Liver (tissue), 9 donors: Measurements from ENCODE around the gene MEI4. TPM values are rescaled to one million over a fixed set of nuclear protein-coding genes. Genes with fewer than 3 reads are reported as not detected.

Source experiments
- DNase-seq: peaks from one replicate; pipeline ENCODE4 v3.0.0-alpha.2; 2017; ENCODE audit warnings: low spot score
- H3K27ac ChIP-seq, 2 donors: one replicate each; pipeline ENCODE4 v1.7.0; 2013; ENCODE audit warnings: inconsistent platforms in 2 of 2, low read length in 2 of 2, control low read depth in 1 of 2, low read depth in 1 of 2, mild to moderate bottlenecking in 1 of 2
- H3K27me3 ChIP-seq, 4 donors: one replicate each; pipeline versions ENCODE4 v1.6.1 to v1.7.0; 2013; ENCODE audit warnings: low read length in 3 of 4, inconsistent platforms in 1 of 4, mild to moderate bottlenecking in 1 of 4, moderate library complexity in 1 of 4; ENCODE audit not compliant: control insufficient read depth in 4 of 4, insufficient read depth in 4 of 4
- H3K36me3 ChIP-seq, 4 donors: one replicate each; pipeline versions ENCODE4 v1.6.1 to v1.7.0; 2013; ENCODE audit warnings: low read length in 3 of 4, mild to moderate bottlenecking in 3 of 4, low read depth in 1 of 4, moderate library complexity in 1 of 4; ENCODE audit not compliant: control insufficient read depth in 4 of 4, insufficient read depth in 3 of 4
- H3K4me1 ChIP-seq, 4 donors: one replicate each; pipeline versions ENCODE4 v1.6.1 to v1.7.0; 2013; ENCODE audit warnings: low read length in 3 of 4, mild to moderate bottlenecking in 3 of 4, moderate library complexity in 1 of 4; ENCODE audit not compliant: control insufficient read depth in 4 of 4, insufficient read depth in 4 of 4
- H3K4me3 ChIP-seq, 3 donors: one replicate each; pipeline versions ENCODE4 v1.6.1 to v1.7.0; 2013; ENCODE audit warnings: low read length in 3 of 3, control low read depth in 1 of 3, low read depth in 1 of 3, mild to moderate bottlenecking in 1 of 3
- H3K9ac ChIP-seq, 2 donors: one replicate each; pipeline ENCODE4 v1.7.0; 2013; ENCODE audit warnings: low read length in 2 of 2, mild to moderate bottlenecking in 2 of 2, moderate library complexity in 2 of 2, control low read depth in 1 of 2, low read depth in 1 of 2
- H3K9me3 ChIP-seq, 4 donors: one replicate each; pipeline versions ENCODE4 v1.6.1 to v1.7.0; 2013; ENCODE audit warnings: low read length in 3 of 4; ENCODE audit not compliant: control insufficient read depth in 4 of 4
- EGR1 ChIP-seq, 2 donors: IDR thresholded peaks; 2 replicates each; pipeline ENCODE4 v1.6.1; 2016 to 2018; ENCODE audit warnings: antibody characterized with exemption in 2 of 2, low read depth in 2 of 2
- FOXA1 ChIP-seq: IDR thresholded peaks from 2 replicates; pipeline ENCODE4 v1.6.1; 2016; ENCODE audit warnings: antibody characterized with exemption
- FOXA2 ChIP-seq: IDR thresholded peaks from 2 replicates; pipeline ENCODE4 v1.6.1; 2016; ENCODE audit warnings: antibody characterized with exemption
- HNF4A ChIP-seq, 2 donors: conservative IDR thresholded peaks; 2 replicates each; pipeline ENCODE4 v1.6.1; 2016; ENCODE audit warnings: antibody characterized with exemption in 2 of 2, mild to moderate bottlenecking in 2 of 2
- HNF4G ChIP-seq: IDR thresholded peaks from 2 replicates; pipeline ENCODE4 v1.6.1; 2016; ENCODE audit warnings: antibody characterized with exemption
- JUND ChIP-seq, 2 donors: IDR thresholded peaks; 2 replicates each; pipeline ENCODE4 v1.6.1; 2016; ENCODE audit warnings: antibody characterized with exemption in 2 of 2
- NR2F2 ChIP-seq: IDR thresholded peaks from 2 replicates; pipeline ENCODE4 v1.6.1; 2016; ENCODE audit warnings: antibody characterized with exemption
- RAD21 ChIP-seq, 2 donors: IDR thresholded peaks; 2 replicates each; pipeline ENCODE4 v1.6.1; 2016; ENCODE audit warnings: antibody characterized with exemption in 2 of 2, mild to moderate bottlenecking in 2 of 2
- RXRA ChIP-seq, 2 donors: IDR thresholded peaks; 2 replicates each; pipeline ENCODE4 v1.6.1; 2017 to 2018; ENCODE audit warnings: antibody characterized with exemption in 2 of 2, mild to moderate bottlenecking in 1 of 2
- SP1 ChIP-seq: IDR thresholded peaks from 2 replicates; pipeline ENCODE4 v1.6.1; 2018; ENCODE audit warnings: antibody characterized with exemption, mild to moderate bottlenecking
- TAF1 ChIP-seq: conservative IDR thresholded peaks from 2 replicates; pipeline ENCODE4 v1.6.1; 2016; ENCODE audit warnings: antibody characterized with exemption, mild to moderate bottlenecking
- YY1 ChIP-seq: IDR thresholded peaks from 2 replicates; pipeline ENCODE4 v1.6.1; 2016; ENCODE audit warnings: antibody characterized with exemption, mild to moderate bottlenecking
- WGBS: extraction: QIAGEN DNeasy Blood & Tissue Kit; methylation state at CpG from one replicate; pipeline ENCODE4 v1.1.7; 2013; 5-methylcytosine and 5-hydroxymethylcytosine counted together
- polyA plus RNA-seq, 2 donors: library from polyadenylated mRNA; stranded (reverse) in 1 of 2; unstranded in 1 of 2; fragments of 200-250 nt in 1 of 2; fragments of >200 nt in 1 of 2; fragmentation: Nextera tagmentation in 1 of 2; extraction: Ambion mirVana in 1 of 2; gene quantifications; one replicate each; pipeline versions ENCODE4 v1.2.1 to v1.2.3, GENCODE V29; 2013 to 2015
- total RNA-seq, 2 donors: library from RNA; depleted of rRNA; stranded (reverse); fragments of >200 nt; gene quantifications; one replicate each; pipeline ENCODE4 v1.2.3, GENCODE V29; 2014
- TF ChIP-seq, protein P1 (sequence below): IDR thresholded peaks from 2 replicates; pipeline ENCODE4 v1.6.1; 2016; ENCODE audit warnings: antibody characterized with exemption, mild to moderate bottlenecking
- TF ChIP-seq, protein P2 (sequence below): IDR thresholded peaks from 2 replicates; pipeline ENCODE4 v1.6.1; 2016; ENCODE audit warnings: antibody characterized with exemption
- TF ChIP-seq, protein P3 (sequence below): IDR thresholded peaks from 2 replicates; pipeline ENCODE4 v1.6.1; 2016; ENCODE audit warnings: antibody characterized with exemption
- TF ChIP-seq, protein P4 (sequence below): fragments of 150-350 bp; IDR thresholded peaks from 2 replicates; pipeline ENCODE4 v1.5.1; 2017; ENCODE audit warnings: improper control_type of control experiment, low read depth, low read length; ENCODE audit not compliant: missing input control
- donor health status: healthy.
- donor health status: healthy.
- donor health status: healthy.
- donor health status: healthy.
- donor health status: healthy.

Gene MEI4
- total and polyA plus RNA-seq, 4 donors, result 0.36 to 0.84 (median 0.42) TPM

DNA sequence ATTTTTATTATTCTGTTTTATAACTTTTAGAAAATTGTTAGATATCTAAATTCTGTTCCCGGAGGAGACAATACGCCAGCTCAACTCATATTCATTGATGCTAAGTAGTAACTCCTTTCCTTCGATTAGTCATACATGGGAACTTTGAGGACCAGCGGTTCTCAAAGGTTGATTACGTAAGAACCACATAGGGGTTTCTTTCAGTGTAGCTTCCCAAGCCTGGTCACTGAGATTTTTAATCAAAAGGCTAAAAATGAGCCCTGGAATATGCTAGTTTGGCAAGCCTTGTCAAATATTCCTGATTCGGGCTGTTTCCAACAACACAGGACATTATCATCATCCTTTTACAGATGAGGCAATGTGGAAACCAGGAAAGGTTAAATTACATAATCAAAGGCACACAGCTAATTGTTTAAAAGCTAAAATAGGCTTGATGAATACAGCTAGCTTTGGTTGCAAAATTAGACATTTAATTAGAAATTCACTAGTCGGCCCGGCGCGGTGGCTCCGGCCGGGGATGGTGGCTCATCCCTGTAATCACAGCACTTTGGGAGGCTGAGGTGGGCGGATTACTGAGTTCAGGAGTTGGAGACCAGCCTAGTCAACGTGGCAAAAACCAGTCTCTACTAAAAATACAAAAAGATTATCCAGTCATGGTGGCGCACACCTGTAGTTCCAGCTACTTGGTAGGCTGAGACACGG, 14.6 kb upstream of the MEI4 start:
- H3K9ac ChIP-seq, result no peak overlapping the region
- WGBS, result 91% methylated on average over 16 of the region's 16 CpGs
- no peak for TF ChIP-seq HNF4A (conservative IDR thresholded peaks at IDR 0.05)
- TF ChIP-seq, protein P1, sequence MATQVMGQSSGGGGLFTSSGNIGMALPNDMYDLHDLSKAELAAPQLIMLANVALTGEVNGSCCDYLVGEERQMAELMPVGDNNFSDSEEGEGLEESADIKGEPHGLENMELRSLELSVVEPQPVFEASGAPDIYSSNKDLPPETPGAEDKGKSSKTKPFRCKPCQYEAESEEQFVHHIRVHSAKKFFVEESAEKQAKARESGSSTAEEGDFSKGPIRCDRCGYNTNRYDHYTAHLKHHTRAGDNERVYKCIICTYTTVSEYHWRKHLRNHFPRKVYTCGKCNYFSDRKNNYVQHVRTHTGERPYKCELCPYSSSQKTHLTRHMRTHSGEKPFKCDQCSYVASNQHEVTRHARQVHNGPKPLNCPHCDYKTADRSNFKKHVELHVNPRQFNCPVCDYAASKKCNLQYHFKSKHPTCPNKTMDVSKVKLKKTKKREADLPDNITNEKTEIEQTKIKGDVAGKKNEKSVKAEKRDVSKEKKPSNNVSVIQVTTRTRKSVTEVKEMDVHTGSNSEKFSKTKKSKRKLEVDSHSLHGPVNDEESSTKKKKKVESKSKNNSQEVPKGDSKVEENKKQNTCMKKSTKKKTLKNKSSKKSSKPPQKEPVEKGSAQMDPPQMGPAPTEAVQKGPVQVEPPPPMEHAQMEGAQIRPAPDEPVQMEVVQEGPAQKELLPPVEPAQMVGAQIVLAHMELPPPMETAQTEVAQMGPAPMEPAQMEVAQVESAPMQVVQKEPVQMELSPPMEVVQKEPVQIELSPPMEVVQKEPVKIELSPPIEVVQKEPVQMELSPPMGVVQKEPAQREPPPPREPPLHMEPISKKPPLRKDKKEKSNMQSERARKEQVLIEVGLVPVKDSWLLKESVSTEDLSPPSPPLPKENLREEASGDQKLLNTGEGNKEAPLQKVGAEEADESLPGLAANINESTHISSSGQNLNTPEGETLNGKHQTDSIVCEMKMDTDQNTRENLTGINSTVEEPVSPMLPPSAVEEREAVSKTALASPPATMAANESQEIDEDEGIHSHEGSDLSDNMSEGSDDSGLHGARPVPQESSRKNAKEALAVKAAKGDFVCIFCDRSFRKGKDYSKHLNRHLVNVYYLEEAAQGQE, result no peak
- TF ChIP-seq FOXA2, result no peak
- TF ChIP-seq SP1, result no peak
- no peak for TF ChIP-seq EGR1 (IDR thresholded peaks at IDR 0.05; ENCODE audit: low read depth in 2 of 2)
- no peak for TF ChIP-seq HNF4G
- no peak for TF ChIP-seq JUND (IDR thresholded peaks at IDR 0.05)
- TF ChIP-seq FOXA1, result no peak
- TF ChIP-seq, protein P2, sequence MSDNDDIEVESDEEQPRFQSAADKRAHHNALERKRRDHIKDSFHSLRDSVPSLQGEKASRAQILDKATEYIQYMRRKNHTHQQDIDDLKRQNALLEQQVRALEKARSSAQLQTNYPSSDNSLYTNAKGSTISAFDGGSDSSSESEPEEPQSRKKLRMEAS, result no peak
- TF ChIP-seq RAD21 (IDR thresholded peaks at IDR 0.05), result no peak
- TF ChIP-seq RXRA (IDR thresholded peaks at IDR 0.05), result no peak
- TF ChIP-seq, protein P3, sequence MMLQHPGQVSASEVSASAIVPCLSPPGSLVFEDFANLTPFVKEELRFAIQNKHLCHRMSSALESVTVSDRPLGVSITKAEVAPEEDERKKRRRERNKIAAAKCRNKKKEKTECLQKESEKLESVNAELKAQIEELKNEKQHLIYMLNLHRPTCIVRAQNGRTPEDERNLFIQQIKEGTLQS, result no peak
- TF ChIP-seq, protein P4, sequence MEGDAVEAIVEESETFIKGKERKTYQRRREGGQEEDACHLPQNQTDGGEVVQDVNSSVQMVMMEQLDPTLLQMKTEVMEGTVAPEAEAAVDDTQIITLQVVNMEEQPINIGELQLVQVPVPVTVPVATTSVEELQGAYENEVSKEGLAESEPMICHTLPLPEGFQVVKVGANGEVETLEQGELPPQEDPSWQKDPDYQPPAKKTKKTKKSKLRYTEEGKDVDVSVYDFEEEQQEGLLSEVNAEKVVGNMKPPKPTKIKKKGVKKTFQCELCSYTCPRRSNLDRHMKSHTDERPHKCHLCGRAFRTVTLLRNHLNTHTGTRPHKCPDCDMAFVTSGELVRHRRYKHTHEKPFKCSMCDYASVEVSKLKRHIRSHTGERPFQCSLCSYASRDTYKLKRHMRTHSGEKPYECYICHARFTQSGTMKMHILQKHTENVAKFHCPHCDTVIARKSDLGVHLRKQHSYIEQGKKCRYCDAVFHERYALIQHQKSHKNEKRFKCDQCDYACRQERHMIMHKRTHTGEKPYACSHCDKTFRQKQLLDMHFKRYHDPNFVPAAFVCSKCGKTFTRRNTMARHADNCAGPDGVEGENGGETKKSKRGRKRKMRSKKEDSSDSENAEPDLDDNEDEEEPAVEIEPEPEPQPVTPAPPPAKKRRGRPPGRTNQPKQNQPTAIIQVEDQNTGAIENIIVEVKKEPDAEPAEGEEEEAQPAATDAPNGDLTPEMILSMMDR, result no peak
- TF ChIP-seq NR2F2, result no peak
- no peak for TF ChIP-seq YY1
- TF ChIP-seq TAF1, result no peak
- H3K36me3 ChIP-seq, result no peaks in the 10 kb centered on the region
- DNase-seq, result no peak
- no peaks in the 10 kb centered on the region for H3K27me3 ChIP-seq
- no peak overlapping the region for H3K27ac ChIP-seq
- H3K9me3 ChIP-seq, result no peaks in the 10 kb centered on the region
- H3K4me3 ChIP-seq, result no peak overlapping the region
- no peaks in the 10 kb centered on the region for H3K4me1 ChIP-seq

DNA sequence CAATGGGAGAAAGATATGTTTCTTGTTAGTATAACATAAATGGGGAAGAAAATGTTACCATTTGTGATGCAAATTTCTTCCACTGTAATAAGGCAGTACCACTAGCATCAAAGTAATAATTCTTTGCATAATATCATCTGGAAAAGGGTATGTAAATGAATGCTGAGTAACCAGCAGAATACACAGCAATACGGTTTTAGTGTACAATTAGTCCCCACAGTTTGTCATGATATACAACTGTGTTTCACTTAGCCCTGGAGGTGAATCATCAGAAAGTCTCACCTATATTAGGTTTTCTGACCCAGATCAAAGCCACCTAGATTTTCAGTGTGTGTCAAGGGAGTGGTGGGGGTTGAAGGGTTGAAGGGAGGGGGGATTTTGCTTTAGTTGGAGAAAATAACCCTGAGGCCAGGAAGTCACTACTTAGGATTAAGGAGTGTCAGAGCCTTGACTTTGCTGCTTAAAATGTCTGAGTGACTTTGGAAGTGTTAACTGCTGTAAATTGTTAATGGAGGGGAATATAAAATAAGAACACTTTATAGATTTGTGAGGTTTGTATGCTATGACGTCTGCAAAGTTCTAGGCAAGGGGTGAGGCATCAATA, 8.6 kb upstream of the MEI4 start:
- Histone ChIP-seq H3K9me3 (no peaks in the 10 kb centered on the region), H3K4me3 (no peak overlapping the region), H3K27ac (no peak overlapping the region), H3K4me1 (no peaks in the 10 kb centered on the region), H3K9ac (no peak overlapping the region), H3K27me3 (no peaks in the 10 kb centered on the region), H3K36me3 (no peaks in the 10 kb centered on the region)
- DNase-seq, result no peak
- TF ChIP-seq HNF4A (conservative IDR thresholded peaks at IDR 0.05) (no peak), RXRA (IDR thresholded peaks at IDR 0.05) (no peak), RAD21 (IDR thresholded peaks at IDR 0.05) (no peak)
- TF ChIP-seq, protein P4, result no peak
- TF ChIP-seq, protein P1, result no peak
- 59% methylated on average over 2 of the region's 2 CpGs for WGBS
